PFSK-1 (cell line): ENCODE results near the gene CD27.

ENCODE experiments used
- FOXP2 ChIP-seq: optimal IDR thresholded peaks from 2 replicates; pipeline ENCODE3; 2011; ENCODE audit warnings: borderline replicate concordance, control low read depth, inconsistent platforms; ENCODE audit not compliant: insufficient read depth; ENCODE audit errors: extremely low read length, extremely low read depth
- POLR2AphosphoS5 ChIP-seq: IDR thresholded peaks from 2 replicates; pipeline ENCODE4 v1.6.1; 2012; ENCODE audit warnings: low read depth, mild to moderate bottlenecking, control low read depth, low read length, moderate library complexity
- REST ChIP-seq, 2 experiments: IDR thresholded peaks; 2 replicates each; pipeline versions ENCODE4 v1.6.1 to v1.8.0; 2011 to 2012; ENCODE audit warnings: low read depth in 2 of 2, low read length in 2 of 2, control low read depth in 1 of 2, inconsistent platforms in 1 of 2, mild to moderate bottlenecking in 1 of 2, moderate library complexity in 1 of 2; ENCODE audit not compliant: insufficient read depth in 1 of 2
- SIN3A ChIP-seq: IDR thresholded peaks from 2 replicates; pipeline ENCODE4 v1.6.1; 2012; ENCODE audit warnings: mild to moderate bottlenecking, low read length, moderate library complexity, borderline replicate concordance; ENCODE audit not compliant: insufficient read depth
- TAF1 ChIP-seq: IDR thresholded peaks from 2 replicates; pipeline ENCODE4 v1.6.1; 2012; ENCODE audit warnings: low read length, control low read depth, borderline replicate concordance; ENCODE audit not compliant: insufficient read depth

- TF ChIP-seq POLR2AphosphoS5 (no peak), REST (IDR thresholded peaks at IDR 0.05; ENCODE audit: insufficient read depth in 1 of 2, low read depth in 2 of 2, low read length in 2 of 2) (no peak), TAF1 (no peak), SIN3A (no peak), FOXP2 (no peak)
Measured at GRCh38 chr12:6469609-6470374, 25.0 kb downstream of the CD27 start.
